Thyroid gland (tissue), 4 donors: ENCODE results near the gene NR4A1. TPM values are rescaled to one million over a fixed set of nuclear protein-coding genes. Genes with fewer than 3 reads are reported as not detected.

Experiments
- DNase-seq, 2 donors: peaks; one replicate each; pipeline ENCODE4 v3.0.0-alpha.2; 2019
- H3K27ac ChIP-seq, 3 donors: fragments of 200-600 bp; sonication (generic); 1 replicate in 2 of 3; 2 replicates in 1 of 3; pipeline ENCODE4 v1.5.1; 2016 to 2019; ENCODE audit warnings: mild to moderate bottlenecking in 1 of 3, moderate library complexity in 1 of 3
- H3K27me3 ChIP-seq: fragments of 200-600 bp; sonication (generic); one replicate; pipeline ENCODE4 v1.5.1; 2019
- H3K36me3 ChIP-seq, 2 donors: fragments of 200-600 bp; sonication (generic); one replicate each; pipeline ENCODE4 v1.5.1; 2016 to 2019
- H3K4me1 ChIP-seq, 2 donors: fragments of 200-600 bp; sonication (generic); one replicate each; pipeline ENCODE4 v1.5.1; 2017 to 2019
- H3K4me3 ChIP-seq, 3 donors: fragments of 200-600 bp; sonication (generic); replicated peaks in 1 of 3; 1 replicate in 2 of 3; 2 replicates in 1 of 3; pipeline ENCODE4 v1.5.1; 2016; ENCODE audit warnings: mild to moderate bottlenecking in 1 of 3
- H3K9me3 ChIP-seq: fragments of 200-600 bp; sonication (generic); one replicate; pipeline ENCODE4 v1.5.1; 2017
- CTCF ChIP-seq, 6 experiments: fragments of 200-600 bp in 3 of 6; fragments of 450-650 bp in 3 of 6; sonication (generic) in 3 of 6; IDR thresholded peaks; one replicate each; pipeline ENCODE4 v1.5.1; 2016 to 2019; ENCODE audit warnings: antibody characterized with exemption in 6 of 6, mild to moderate bottlenecking in 2 of 6, inconsistent platforms in 1 of 6, moderate library complexity in 1 of 6
- POLR2A ChIP-seq, 2 donors: fragments of 450-650 bp; IDR thresholded peaks; one replicate each; pipeline ENCODE4 v1.6.1; 2017; ENCODE audit warnings: antibody characterized with exemption in 2 of 2, mild to moderate bottlenecking in 2 of 2, moderate library complexity in 1 of 2
- WGBS, 2 donors: methylation state at CpG; one replicate each; pipeline ENCODE4 v1.1.5; 2017; 5-methylcytosine and 5-hydroxymethylcytosine counted together
- intact Hi-C: fragments of 100-400 bp; cut with DNase I; formaldehyde crosslinking; loops from one replicate; pipeline ENCODE4 v1.15.1; 2023
- total RNA-seq, 4 donors: library from RNA; depleted of rRNA; stranded (reverse); fragments of >200 nt; gene quantifications; one replicate each; pipeline ENCODE4 v1.2.3, GENCODE V29; 2016

NR4A1 gene
- total RNA-seq, 4 donors from 2014 or later = 46.3 to 156 (median 83.5) TPM

- Histone ChIP-seq H3K27me3 (no peaks in the 10 kb centered on the region), H3K36me3 (no peaks in the 10 kb centered on the region), H3K9me3 (no peaks in the 10 kb centered on the region), H3K27ac (no peak overlapping the region), H3K4me3 (no peak overlapping the region), H3K4me1 (peaks cover 11 to 14% of the 10 kb centered on the region in 2 donors)
- TF ChIP-seq POLR2A (IDR thresholded peaks at IDR 0.05) (no peak), CTCF (IDR thresholded peaks at IDR 0.05) (no peak)
- intact Hi-C loops = no loop called here
- 85 to 86% methylated on average over 20 of the region's 20 CpGs for WGBS, 2 donors
- DNase-seq = no peak
Observed at GRCh38 chr12:52087961-52088820, 36.9 kb downstream of the NR4A1 start.

DNA sequence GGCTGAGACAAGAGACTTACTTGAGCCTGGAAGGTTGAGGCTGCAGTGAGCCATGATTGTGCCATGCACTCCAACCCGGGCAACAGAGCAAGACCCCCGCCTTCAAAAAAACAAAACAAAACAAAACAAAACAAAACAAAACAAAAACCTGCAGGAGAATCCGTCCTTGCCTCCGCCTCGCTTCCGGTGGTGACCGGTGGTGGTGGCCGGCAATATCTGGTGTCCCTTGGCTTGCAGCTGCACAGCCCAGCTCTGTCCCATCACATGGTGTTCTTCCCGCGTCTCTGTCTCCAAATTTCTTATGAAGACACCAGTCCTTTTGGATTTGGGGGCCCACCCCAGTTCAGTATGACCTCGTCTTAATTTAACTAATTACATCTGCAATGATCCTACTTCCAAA lies 38.2 kb downstream of the NR4A1 start:
- Histone ChIP-seq H3K36me3 (no peaks in the 10 kb centered on the region), H3K27me3 (no peaks in the 10 kb centered on the region), H3K9me3 (no peaks in the 10 kb centered on the region), H3K4me3 (no peak overlapping the region), H3K4me1 (peaks cover 11 to 14% of the 10 kb centered on the region in 2 donors), H3K27ac (no peak overlapping the region)
- TF ChIP-seq CTCF (IDR thresholded peaks at IDR 0.05) = no peak
- no peak for TF ChIP-seq POLR2A (IDR thresholded peaks at IDR 0.05)
- WGBS, 2 donors = 85 to 89% methylated on average over 11 of the region's 11 CpGs
- intact Hi-C loops = no loop called here
- no peak for DNase-seq

- no peak overlapping the region for H3K27ac ChIP-seq
- WGBS, 2 donors = 44% methylated on average over 10 of the region's 10 CpGs
- peaks cover 11 to 14% of the 10 kb centered on the region in 2 donors for H3K4me1 ChIP-seq
- H3K36me3 ChIP-seq = no peaks in the 10 kb centered on the region
- DNase-seq = peak; percentile 20 to 24
- no peaks in the 10 kb centered on the region for H3K9me3 ChIP-seq
- H3K27me3 ChIP-seq = no peaks in the 10 kb centered on the region
- no peak overlapping the region for H3K4me3 ChIP-seq
- intact Hi-C loops = no loop called here
- TF ChIP-seq CTCF (IDR thresholded peaks at IDR 0.05) (no peak), POLR2A (IDR thresholded peaks at IDR 0.05) (no peak)
Observed at GRCh38 chr12:52090291-52090690, 39.0 kb downstream of the NR4A1 start.

GRCh38 chr12:52091061-52091460 lies 39.8 kb downstream of the NR4A1 start:
- no peak for TF ChIP-seq POLR2A (IDR thresholded peaks at IDR 0.05)
- no peak for TF ChIP-seq CTCF (IDR thresholded peaks at IDR 0.05)
- WGBS, 2 donors = 31 to 38% methylated on average over 3 of the region's 3 CpGs
- Histone ChIP-seq H3K9me3 (no peaks in the 10 kb centered on the region), H3K36me3 (no peaks in the 10 kb centered on the region), H3K4me1 (peaks cover 11 to 14% of the 10 kb centered on the region in 2 donors), H3K27me3 (no peaks in the 10 kb centered on the region), H3K27ac (peak overlapping the region in 1 of 3 donors; percentile 13), H3K4me3 (no peak overlapping the region)
- no peak for DNase-seq
- intact Hi-C loops = no loop called here

GRCh38 chr12:52091869-52092268 lies 40.6 kb downstream of the NR4A1 start:
- DNase-seq = peak; percentile 72 to 76
- TF ChIP-seq POLR2A (IDR thresholded peaks at IDR 0.05) (peak in 1 of 2 donors; percentile 47), CTCF (IDR thresholded peaks at IDR 0.05) (no peak)

More at GRCh38 chr12:52091869-52092268, 40.6 kb downstream of the NR4A1 start:
- Histone ChIP-seq H3K9me3 (no peaks in the 10 kb centered on the region), H3K27me3 (no peaks in the 10 kb centered on the region), H3K4me3 (no peak overlapping the region), H3K4me1 (peaks cover 11 to 14% of the 10 kb centered on the region in 2 donors), H3K36me3 (no peaks in the 10 kb centered on the region), H3K27ac (peak overlapping the region; percentile 36 to 62 (median 56))
- WGBS, 2 donors = 30 to 49% methylated on average over 8 of the region's 8 CpGs
- intact Hi-C loops = no loop called here
